ENCODE results near the gene ASCC3.

DNA sequence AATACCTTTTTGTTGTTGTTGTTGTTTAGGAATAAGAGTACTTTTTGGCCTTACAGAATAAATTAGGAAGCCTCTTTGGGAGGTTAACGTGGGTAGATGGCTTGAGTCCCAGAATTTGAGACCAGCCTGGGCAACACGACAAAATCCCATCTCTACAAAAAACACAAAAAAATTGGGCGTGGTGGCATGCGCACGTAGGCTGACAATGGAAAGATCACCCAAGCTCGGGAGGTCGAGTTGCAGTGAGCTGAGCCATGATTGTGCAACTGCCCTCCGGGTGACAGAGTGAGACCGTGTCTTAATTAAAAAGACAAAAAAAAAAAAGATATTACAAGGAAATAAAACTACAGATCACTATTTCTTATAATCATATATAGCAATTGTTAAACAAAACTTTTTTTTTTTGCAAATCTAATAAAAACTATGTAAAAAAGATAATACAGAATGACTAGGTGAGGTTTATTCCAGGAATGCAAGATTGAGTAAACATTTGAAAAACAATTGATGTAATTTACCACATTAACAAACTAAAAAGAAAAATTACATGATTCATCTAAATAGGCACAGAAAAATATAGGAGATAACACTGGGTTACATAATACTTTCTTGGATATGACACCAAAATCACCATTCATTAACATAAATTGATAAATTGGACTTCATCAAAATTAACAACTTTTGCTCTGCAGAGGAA is 43.6 kb upstream of the ASCC3 start:
- TF ChIP-seq, protein P1, sequence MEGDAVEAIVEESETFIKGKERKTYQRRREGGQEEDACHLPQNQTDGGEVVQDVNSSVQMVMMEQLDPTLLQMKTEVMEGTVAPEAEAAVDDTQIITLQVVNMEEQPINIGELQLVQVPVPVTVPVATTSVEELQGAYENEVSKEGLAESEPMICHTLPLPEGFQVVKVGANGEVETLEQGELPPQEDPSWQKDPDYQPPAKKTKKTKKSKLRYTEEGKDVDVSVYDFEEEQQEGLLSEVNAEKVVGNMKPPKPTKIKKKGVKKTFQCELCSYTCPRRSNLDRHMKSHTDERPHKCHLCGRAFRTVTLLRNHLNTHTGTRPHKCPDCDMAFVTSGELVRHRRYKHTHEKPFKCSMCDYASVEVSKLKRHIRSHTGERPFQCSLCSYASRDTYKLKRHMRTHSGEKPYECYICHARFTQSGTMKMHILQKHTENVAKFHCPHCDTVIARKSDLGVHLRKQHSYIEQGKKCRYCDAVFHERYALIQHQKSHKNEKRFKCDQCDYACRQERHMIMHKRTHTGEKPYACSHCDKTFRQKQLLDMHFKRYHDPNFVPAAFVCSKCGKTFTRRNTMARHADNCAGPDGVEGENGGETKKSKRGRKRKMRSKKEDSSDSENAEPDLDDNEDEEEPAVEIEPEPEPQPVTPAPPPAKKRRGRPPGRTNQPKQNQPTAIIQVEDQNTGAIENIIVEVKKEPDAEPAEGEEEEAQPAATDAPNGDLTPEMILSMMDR (IDR thresholded peaks at IDR 0.05): no peak
- TF ChIP-seq ESRRA (IDR thresholded peaks at IDR 0.05; ENCODE audit: borderline replicate concordance, low read length) (no peak), ZFP36 (IDR thresholded peaks at IDR 0.05; ENCODE audit: borderline replicate concordance, partially characterized antibody) (no peak), POLR2A (IDR thresholded peaks at IDR 0.05; ENCODE audit: low read length) (no peak)
- TF ChIP-seq, protein P2, sequence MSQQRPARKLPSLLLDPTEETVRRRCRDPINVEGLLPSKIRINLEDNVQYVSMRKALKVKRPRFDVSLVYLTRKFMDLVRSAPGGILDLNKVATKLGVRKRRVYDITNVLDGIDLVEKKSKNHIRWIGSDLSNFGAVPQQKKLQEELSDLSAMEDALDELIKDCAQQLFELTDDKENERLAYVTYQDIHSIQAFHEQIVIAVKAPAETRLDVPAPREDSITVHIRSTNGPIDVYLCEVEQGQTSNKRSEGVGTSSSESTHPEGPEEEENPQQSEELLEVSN (IDR thresholded peaks at IDR 0.05; ENCODE audit: borderline replicate concordance, low read depth): no peak
